ENCODE results near the gene C1orf21.

The C1orf21 gene

GRCh38 chr1:184605941-184606340, 219.1 kb downstream of the C1orf21 start (continued):
- TF ChIP-seq CREB5 (CRISPR knock-in tag; IDR thresholded peaks at IDR 0.05; ENCODE audit: low read depth) (no peak), SNAI2 (CRISPR knock-in tag; IDR thresholded peaks at IDR 0.05) (no peak)

DNA sequence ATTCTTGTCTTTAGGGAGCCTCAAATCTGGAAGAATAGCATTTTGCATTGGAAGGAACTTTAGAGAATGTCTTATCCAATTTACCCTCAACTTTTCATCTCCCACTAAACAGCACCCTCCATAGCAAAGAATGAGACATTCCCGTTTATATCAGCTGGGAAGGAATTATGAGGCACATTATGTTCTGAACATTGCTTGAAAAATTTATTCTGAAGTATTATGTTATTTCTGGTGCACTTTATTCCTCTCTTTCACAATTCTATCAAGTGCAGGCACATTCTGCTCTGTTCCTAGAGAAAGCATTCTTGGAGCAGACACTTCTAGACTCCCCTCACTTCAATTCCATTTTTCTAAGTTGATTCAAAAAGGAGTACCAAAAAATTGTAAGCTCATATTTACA, 220.0 kb downstream of the C1orf21 start:
- ATAC-seq, result no peak
- TF ChIP-seq ZFP3 (CRISPR knock-in tag; IDR thresholded peaks at IDR 0.05), result no peak
- no peak for TF ChIP-seq OSR1 (CRISPR knock-in tag; IDR thresholded peaks at IDR 0.05)
- TF ChIP-seq TCF4 (CRISPR knock-in tag; IDR thresholded peaks at IDR 0.05; ENCODE audit: borderline replicate concordance), result no peak
- no peak for TF ChIP-seq ARNTL (CRISPR knock-in tag; IDR thresholded peaks at IDR 0.05; ENCODE audit: borderline replicate concordance, low read depth)
- no peak for TF ChIP-seq CSRNP3 (CRISPR knock-in tag; IDR thresholded peaks at IDR 0.05)
- no peak for TF ChIP-seq ZNF565 (CRISPR knock-in tag; conservative IDR thresholded peaks at IDR 0.05; ENCODE audit: low read depth)
- TF ChIP-seq CREB5 (CRISPR knock-in tag; IDR thresholded peaks at IDR 0.05; ENCODE audit: low read depth), result no peak
- TF ChIP-seq ESRRG (CRISPR knock-in tag; IDR thresholded peaks at IDR 0.05), result no peak
- no peak for TF ChIP-seq ZC3H10 (CRISPR knock-in tag; IDR thresholded peaks at IDR 0.05)
- TF ChIP-seq, protein P1, sequence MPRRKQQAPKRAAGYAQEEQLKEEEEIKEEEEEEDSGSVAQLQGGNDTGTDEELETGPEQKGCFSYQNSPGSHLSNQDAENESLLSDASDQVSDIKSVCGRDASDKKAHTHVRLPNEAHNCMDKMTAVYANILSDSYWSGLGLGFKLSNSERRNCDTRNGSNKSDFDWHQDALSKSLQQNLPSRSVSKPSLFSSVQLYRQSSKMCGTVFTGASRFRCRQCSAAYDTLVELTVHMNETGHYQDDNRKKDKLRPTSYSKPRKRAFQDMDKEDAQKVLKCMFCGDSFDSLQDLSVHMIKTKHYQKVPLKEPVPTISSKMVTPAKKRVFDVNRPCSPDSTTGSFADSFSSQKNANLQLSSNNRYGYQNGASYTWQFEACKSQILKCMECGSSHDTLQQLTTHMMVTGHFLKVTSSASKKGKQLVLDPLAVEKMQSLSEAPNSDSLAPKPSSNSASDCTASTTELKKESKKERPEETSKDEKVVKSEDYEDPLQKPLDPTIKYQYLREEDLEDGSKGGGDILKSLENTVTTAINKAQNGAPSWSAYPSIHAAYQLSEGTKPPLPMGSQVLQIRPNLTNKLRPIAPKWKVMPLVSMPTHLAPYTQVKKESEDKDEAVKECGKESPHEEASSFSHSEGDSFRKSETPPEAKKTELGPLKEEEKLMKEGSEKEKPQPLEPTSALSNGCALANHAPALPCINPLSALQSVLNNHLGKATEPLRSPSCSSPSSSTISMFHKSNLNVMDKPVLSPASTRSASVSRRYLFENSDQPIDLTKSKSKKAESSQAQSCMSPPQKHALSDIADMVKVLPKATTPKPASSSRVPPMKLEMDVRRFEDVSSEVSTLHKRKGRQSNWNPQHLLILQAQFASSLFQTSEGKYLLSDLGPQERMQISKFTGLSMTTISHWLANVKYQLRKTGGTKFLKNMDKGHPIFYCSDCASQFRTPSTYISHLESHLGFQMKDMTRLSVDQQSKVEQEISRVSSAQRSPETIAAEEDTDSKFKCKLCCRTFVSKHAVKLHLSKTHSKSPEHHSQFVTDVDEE (CRISPR knock-in tag; IDR thresholded peaks at IDR 0.05), result no peak
- no peak for TF ChIP-seq ZFP30 (CRISPR knock-in tag; IDR thresholded peaks at IDR 0.05)

DNA sequence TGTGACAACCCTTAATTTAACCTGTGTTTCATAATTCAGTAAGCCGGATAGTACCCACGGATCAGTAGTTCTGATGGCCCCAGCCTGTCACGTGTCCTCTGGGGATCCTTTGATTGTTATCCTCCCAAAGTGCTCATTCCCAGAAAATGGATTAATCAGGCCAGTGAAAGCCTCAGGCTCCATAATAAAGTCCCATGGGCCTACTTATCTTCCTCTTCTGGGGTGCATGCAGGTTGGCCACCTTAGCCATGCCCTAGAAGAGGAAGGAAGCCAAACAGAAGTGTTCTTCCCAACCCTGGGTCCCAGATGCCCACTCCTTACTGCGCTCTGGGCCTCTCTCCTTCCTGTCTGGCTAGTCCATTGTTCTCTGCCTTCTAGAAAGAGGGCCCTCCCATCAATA, 221.8 kb downstream of the C1orf21 start:
- ATAC-seq, result no peak
- TF ChIP-seq ZFP30 (CRISPR knock-in tag; IDR thresholded peaks at IDR 0.05) (no peak), ZNF8 (CRISPR knock-in tag; IDR thresholded peaks at IDR 0.05) (no peak), CSRNP3 (CRISPR knock-in tag; IDR thresholded peaks at IDR 0.05) (no peak), TOX (CRISPR knock-in tag; IDR thresholded peaks at IDR 0.05; ENCODE audit: borderline replicate concordance) (no peak), SNAI2 (CRISPR knock-in tag; IDR thresholded peaks at IDR 0.05) (no peak), PPARA (CRISPR knock-in tag; IDR thresholded peaks at IDR 0.05; ENCODE audit: borderline replicate concordance) (no peak), ISL1 (CRISPR knock-in tag; IDR thresholded peaks at IDR 0.05) (no peak), ZFP3 (CRISPR knock-in tag; IDR thresholded peaks at IDR 0.05) (no peak), ARNTL (CRISPR knock-in tag; IDR thresholded peaks at IDR 0.05; ENCODE audit: borderline replicate concordance, low read depth) (no peak), OSR1 (CRISPR knock-in tag; IDR thresholded peaks at IDR 0.05) (no peak), PATZ1 (CRISPR knock-in tag; IDR thresholded peaks at IDR 0.05; ENCODE audit: borderline replicate concordance) (no peak), BACH2 (CRISPR knock-in tag; IDR thresholded peaks at IDR 0.05; ENCODE audit: borderline replicate concordance) (no peak), POU6F1 (CRISPR knock-in tag; IDR thresholded peaks at IDR 0.05; ENCODE audit: borderline replicate concordance, low read depth) (no peak), ESRRG (CRISPR knock-in tag; IDR thresholded peaks at IDR 0.05) (no peak), ZC3H10 (CRISPR knock-in tag; IDR thresholded peaks at IDR 0.05) (no peak), ZNF565 (CRISPR knock-in tag; conservative IDR thresholded peaks at IDR 0.05; ENCODE audit: low read depth) (no peak), CREB5 (CRISPR knock-in tag; IDR thresholded peaks at IDR 0.05; ENCODE audit: low read depth) (no peak), TCF4 (CRISPR knock-in tag; IDR thresholded peaks at IDR 0.05; ENCODE audit: borderline replicate concordance) (no peak)
- TF ChIP-seq, protein P1 (CRISPR knock-in tag; IDR thresholded peaks at IDR 0.05), result no peak
